Panc1 (cell line): ENCODE results near the gene KLK15. TPM values are rescaled to one million over a fixed set of nuclear protein-coding genes. Genes with fewer than 3 reads are reported as not detected.

Experiments used
- ATAC-seq: fragments of 200-7000 bp; cut with Tn5 transposase; 2 replicates; pipeline ENCODE4 v1.9.1; 2020; ENCODE audit warnings: mild to moderate bottlenecking, moderate library complexity
- BruUV-seq: library from RNA; stranded (reverse); fragments of 400-500 nt; replicated peaks from 2 replicates; lab custom pipeline; 2021; lab: Mats Ljungman, UMichigan
- CTCF ChIA-PET: fragments of 300-600 bp; sonication (Branson Sonifier 250); formaldehyde crosslinking; loops from one replicate; lab custom pipeline; 2022; ENCODE audit warnings: antibody characterized with exemption; lab: Charles Lee
- POLR2A ChIA-PET: fragments of 300-600 bp; sonication (Branson Sonifier 250); formaldehyde crosslinking; loops from one replicate; lab custom pipeline; 2022; ENCODE audit warnings: antibody characterized with exemption; lab: Charles Lee
- DNase-seq: peaks from one replicate; pipeline ENCODE4 v3.0.0-alpha.2; 2010; ENCODE audit warnings: low read depth, low spot score
- H3K27ac ChIP-seq: 2 replicates; pipeline ENCODE4 v1.5.1; 2011; ENCODE audit warnings: mild to moderate bottlenecking, low read length, inconsistent platforms
- H3K27me3 ChIP-seq: fragments of 200-500 bp; sonication (Bioruptor generic); 2 replicates; pipeline ENCODE4 v1.6.0; 2014; ENCODE audit warnings: low read length, inconsistent platforms; ENCODE audit not compliant: control insufficient read depth, insufficient read depth
- H3K36me3 ChIP-seq: fragments of 200-500 bp; sonication (Bioruptor generic); 2 replicates; pipeline ENCODE4 v1.5.1; 2014; ENCODE audit warnings: inconsistent platforms, mild to moderate bottlenecking, low read length, moderate library complexity; ENCODE audit not compliant: control insufficient read depth, insufficient read depth
- H3K4me1 ChIP-seq: 2 replicates; pipeline ENCODE4 v1.5.1; 2011; ENCODE audit warnings: inconsistent platforms, mild to moderate bottlenecking, low read length, moderate library complexity; ENCODE audit not compliant: control insufficient read depth, insufficient read depth
- H3K4me3 ChIP-seq, 2 experiments: 2 replicates each; pipeline ENCODE4 v1.5.1; 2011 to 2012; ENCODE audit warnings: low read depth in 2 of 2, low read length in 2 of 2, mild to moderate bottlenecking in 2 of 2, inconsistent platforms in 1 of 2, moderate library complexity in 1 of 2
- H3K9me3 ChIP-seq: fragments of 200-500 bp; sonication (Bioruptor generic); 2 replicates; pipeline ENCODE4 v1.5.1; 2014; ENCODE audit warnings: low read depth, mild to moderate bottlenecking, inconsistent platforms, low read length, moderate library complexity; ENCODE audit not compliant: control insufficient read depth, insufficient read depth
- CTCF ChIP-seq: fragments of 450-650 bp; IDR thresholded peaks from 2 replicates; pipeline ENCODE4 v1.5.1; 2017; ENCODE audit warnings: mild to moderate bottlenecking
- POLR2AphosphoS5 ChIP-seq: IDR thresholded peaks from 2 replicates; pipeline ENCODE4 v1.6.1; 2012; ENCODE audit warnings: mild to moderate bottlenecking, low read depth, low read length, moderate library complexity
- SIN3A ChIP-seq: IDR thresholded peaks from 2 replicates; pipeline ENCODE4 v1.6.1; 2012; ENCODE audit warnings: low read depth, mild to moderate bottlenecking, low read length, moderate library complexity, borderline replicate concordance; ENCODE audit not compliant: insufficient read depth
- TCF7L2 ChIP-seq: IDR thresholded peaks from 2 replicates; pipeline ENCODE4 v1.6.1; 2011; ENCODE audit warnings: mild to moderate bottlenecking, low read depth, low read length, inconsistent platforms
- in situ Hi-C: cut with HindIII; loops from 2 replicates; pipeline ENCODE4 v1.10.0; 2016; ENCODE audit warnings: low sequenced_read_pairs, low pct_unique_long_range_greater_than_20kb
- intact Hi-C: fragments of 100-400 bp; cut with micrococcal nuclease; formaldehyde crosslinking; loops from one replicate; pipeline ENCODE4 v1.10.0; 2022; ENCODE audit not compliant: unreplicated experiment
- total RNA-seq: library from RNA; stranded (reverse); gene quantifications from one replicate; pipeline ENCODE4 v1.2.1, GENCODE V29; 2021; ENCODE audit not compliant: unreplicated experiment
- TF ChIP-seq, protein P1 (sequence below), 2 experiments: IDR thresholded peaks; 2 replicates each; pipeline ENCODE4 v1.6.1; 2011 to 2012; ENCODE audit warnings: low read depth in 2 of 2, control low read depth in 1 of 2, low read length in 1 of 2, mild to moderate bottlenecking in 1 of 2, moderate library complexity in 1 of 2; ENCODE audit not compliant: insufficient read depth in 1 of 2

KLK15 gene
- total RNA-seq, 1 experiment from 2014 or later = not detected

DNA sequence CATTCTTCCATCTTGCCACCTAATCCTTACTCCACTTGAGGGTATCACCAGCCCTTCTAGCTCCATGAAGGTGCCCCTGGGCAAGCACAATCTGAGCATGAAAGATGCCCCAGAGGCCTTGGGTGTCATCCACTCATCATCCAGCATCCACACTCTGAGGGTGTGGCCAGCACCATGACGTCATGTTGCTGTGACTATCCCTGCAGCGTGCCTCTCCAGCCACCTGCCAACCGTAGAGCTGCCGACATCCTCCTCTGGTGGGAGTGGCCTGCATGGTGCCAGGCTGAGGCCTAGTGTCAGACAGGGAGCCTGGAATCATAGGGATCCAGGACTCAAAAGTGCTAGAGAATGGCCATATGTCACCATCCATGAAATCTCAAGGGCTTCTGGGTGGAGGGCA lies 18.2 kb upstream of the KLK15 start:
- Histone ChIP-seq H3K27me3 (no peaks in the 10 kb centered on the region; the same call in none of the 2 replicates), H3K9me3 (no peaks in the 10 kb centered on the region), H3K4me3 (no peak overlapping the region), H3K27ac (no peak overlapping the region), H3K4me1 (no peaks in the 10 kb centered on the region), H3K36me3 (no peaks in the 10 kb centered on the region)
- DNase-seq (no peak), ATAC-seq (no peak)
- intact Hi-C loops (no loop called here), in situ Hi-C loops (no loop called here)
- ChIA-PET CTCF (no interaction called here), POLR2A (no interaction called here)
- BruUV-seq = no TSS peak
- TF ChIP-seq TCF7L2 (no peak), POLR2AphosphoS5 (no peak), CTCF (no peak), SIN3A (no peak)
- TF ChIP-seq, protein P1, sequence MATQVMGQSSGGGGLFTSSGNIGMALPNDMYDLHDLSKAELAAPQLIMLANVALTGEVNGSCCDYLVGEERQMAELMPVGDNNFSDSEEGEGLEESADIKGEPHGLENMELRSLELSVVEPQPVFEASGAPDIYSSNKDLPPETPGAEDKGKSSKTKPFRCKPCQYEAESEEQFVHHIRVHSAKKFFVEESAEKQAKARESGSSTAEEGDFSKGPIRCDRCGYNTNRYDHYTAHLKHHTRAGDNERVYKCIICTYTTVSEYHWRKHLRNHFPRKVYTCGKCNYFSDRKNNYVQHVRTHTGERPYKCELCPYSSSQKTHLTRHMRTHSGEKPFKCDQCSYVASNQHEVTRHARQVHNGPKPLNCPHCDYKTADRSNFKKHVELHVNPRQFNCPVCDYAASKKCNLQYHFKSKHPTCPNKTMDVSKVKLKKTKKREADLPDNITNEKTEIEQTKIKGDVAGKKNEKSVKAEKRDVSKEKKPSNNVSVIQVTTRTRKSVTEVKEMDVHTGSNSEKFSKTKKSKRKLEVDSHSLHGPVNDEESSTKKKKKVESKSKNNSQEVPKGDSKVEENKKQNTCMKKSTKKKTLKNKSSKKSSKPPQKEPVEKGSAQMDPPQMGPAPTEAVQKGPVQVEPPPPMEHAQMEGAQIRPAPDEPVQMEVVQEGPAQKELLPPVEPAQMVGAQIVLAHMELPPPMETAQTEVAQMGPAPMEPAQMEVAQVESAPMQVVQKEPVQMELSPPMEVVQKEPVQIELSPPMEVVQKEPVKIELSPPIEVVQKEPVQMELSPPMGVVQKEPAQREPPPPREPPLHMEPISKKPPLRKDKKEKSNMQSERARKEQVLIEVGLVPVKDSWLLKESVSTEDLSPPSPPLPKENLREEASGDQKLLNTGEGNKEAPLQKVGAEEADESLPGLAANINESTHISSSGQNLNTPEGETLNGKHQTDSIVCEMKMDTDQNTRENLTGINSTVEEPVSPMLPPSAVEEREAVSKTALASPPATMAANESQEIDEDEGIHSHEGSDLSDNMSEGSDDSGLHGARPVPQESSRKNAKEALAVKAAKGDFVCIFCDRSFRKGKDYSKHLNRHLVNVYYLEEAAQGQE (IDR thresholded peaks at IDR 0.05; ENCODE audit: insufficient read depth in 1 of 2, low read depth in 2 of 2, low read length in 1 of 2) = no peak

DNA sequence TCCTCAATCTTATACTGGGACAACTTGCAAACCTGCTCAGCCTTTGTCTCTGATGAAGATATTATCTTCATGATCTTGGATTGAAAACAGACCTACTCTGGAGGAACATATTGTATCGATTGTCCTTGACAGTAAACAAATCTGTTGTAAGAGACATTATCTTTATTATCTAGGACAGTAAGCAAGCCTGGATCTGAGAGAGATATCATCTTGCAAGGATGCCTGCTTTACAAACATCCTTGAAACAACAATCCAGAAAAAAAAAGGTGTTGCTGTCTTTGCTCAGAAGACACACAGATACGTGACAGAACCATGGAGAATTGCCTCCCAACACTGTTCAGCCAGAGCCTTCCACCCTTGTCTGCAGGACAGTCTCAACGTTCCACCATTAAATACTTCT lies 17.4 kb upstream of the KLK15 start:
- TF ChIP-seq, protein P1 (IDR thresholded peaks at IDR 0.05; ENCODE audit: insufficient read depth in 1 of 2, low read depth in 2 of 2, low read length in 1 of 2) = no peak
- TF ChIP-seq POLR2AphosphoS5 (no peak), CTCF (no peak), TCF7L2 (no peak), SIN3A (no peak)
- ATAC-seq = no peak
- BruUV-seq = no TSS peak
- DNase-seq = no peak
- Histone ChIP-seq H3K27me3 (no peaks in the 10 kb centered on the region; the same call in none of the 2 replicates), H3K4me1 (no peaks in the 10 kb centered on the region), H3K4me3 (no peak overlapping the region), H3K9me3 (no peaks in the 10 kb centered on the region), H3K27ac (no peak overlapping the region), H3K36me3 (no peaks in the 10 kb centered on the region)
- CTCF ChIA-PET = no interaction called here
- POLR2A ChIA-PET = interaction anchor here (0.6 kb wide), 1 partner anchor 19 kb away, joined by 4 read pairs; no protein-coding TSS in a partner anchor
- in situ Hi-C loops = no loop called here
- intact Hi-C loops = no loop called here
